ENCODE data around the gene CISH. TPM values are rescaled to one million over a fixed set of nuclear protein-coding genes. Genes with fewer than 3 reads are reported as not detected.

The CISH gene
- total RNA-seq, 3 donors from 2014 or later (not counting 1 experiment from before 2014, with no cell fraction given) = 2.4 to 23.6 (median 11.3) TPM

- Mint-ChIP-seq H3K4me3 (no peak overlapping the region), H3K9me3 (no peaks in the 10 kb centered on the region), H3K27ac (no peak overlapping the region), H3K36me3 (no peaks in the 10 kb centered on the region), H3K4me1 (no peaks in the 10 kb centered on the region), H3K27me3 (ENCODE audit: low read depth in 2 of 2) (no peaks in the 10 kb centered on the region)
- Histone ChIP-seq H3K27me3 (ENCODE audit: control insufficient read depth, insufficient read depth, low read length) (no peaks in the 10 kb centered on the region), H3K36me3 (ENCODE audit: control insufficient read depth, insufficient read depth, low read length) (no peaks in the 10 kb centered on the region), H3K4me1 (ENCODE audit: control insufficient read depth, insufficient read depth, low read length) (no peaks in the 10 kb centered on the region), H3K4me3 (ENCODE audit: low read length) (no peak overlapping the region), H3K9me3 (ENCODE audit: control insufficient read depth, insufficient read depth, low read length) (no peaks in the 10 kb centered on the region), H3K27ac (ENCODE audit: low read length) (no peak overlapping the region)
- WGBS (ENCODE audit: insufficient coverage) = 95% methylated on average over 6 of the region's 6 CpGs
- intact Hi-C loops (cut with micrococcal nuclease) = loop anchor here (10.0 kb wide), 1 partner anchor 84 kb away; no protein-coding TSS in a partner anchor
- no peak for ATAC-seq
- no peak for DNase-seq
- no peak for TF ChIP-seq CTCF (IDR thresholded peaks at IDR 0.05)
Measured at GRCh38 chr3:50658416-50658815, 46.8 kb upstream of the CISH start.

- Histone ChIP-seq H3K36me3 (ENCODE audit: control insufficient read depth, insufficient read depth, low read length) (no peaks in the 10 kb centered on the region), H3K27me3 (ENCODE audit: control insufficient read depth, insufficient read depth, low read length) (no peaks in the 10 kb centered on the region), H3K4me3 (ENCODE audit: low read length) (no peak overlapping the region), H3K27ac (ENCODE audit: low read length) (no peak overlapping the region), H3K9me3 (ENCODE audit: control insufficient read depth, insufficient read depth, low read length) (no peaks in the 10 kb centered on the region), H3K4me1 (ENCODE audit: control insufficient read depth, insufficient read depth, low read length) (no peaks in the 10 kb centered on the region)
- Mint-ChIP-seq H3K9me3 (no peaks in the 10 kb centered on the region), H3K4me1 (peaks cover 0 to 2% of the 10 kb centered on the region in 2 donors), H3K36me3 (no peaks in the 10 kb centered on the region), H3K4me3 (no peak overlapping the region), H3K27me3 (ENCODE audit: low read depth in 2 of 2) (no peaks in the 10 kb centered on the region), H3K27ac (no peak overlapping the region)
- 100% methylated on average over 2 of the region's 3 CpGs for WGBS (ENCODE audit: insufficient coverage)
- no peak for DNase-seq
- TF ChIP-seq CTCF (IDR thresholded peaks at IDR 0.05) = no peak
- ATAC-seq = no peak
- intact Hi-C loops (cut with micrococcal nuclease) = loop anchor here (10.0 kb wide), 1 partner anchor 83 kb away; no protein-coding TSS in a partner anchor
Measured at GRCh38 chr3:50657816-50658215, 46.2 kb upstream of the CISH start.

GRCh38 chr3:50657407-50657806 lies 45.8 kb upstream of the CISH start:
- H3K27me3 ChIP-seq (ENCODE audit: control insufficient read depth, insufficient read depth, low read length) = no peaks in the 10 kb centered on the region
- no peaks in the 10 kb centered on the region for H3K4me1 ChIP-seq (ENCODE audit: control insufficient read depth, insufficient read depth, low read length)
- 94% methylated on average over 5 of the region's 5 CpGs for WGBS (ENCODE audit: insufficient coverage)
- DNase-seq = no peak
- H3K36me3 ChIP-seq (ENCODE audit: control insufficient read depth, insufficient read depth, low read length) = no peaks in the 10 kb centered on the region
- no peak for ATAC-seq
- no peak overlapping the region for H3K27ac ChIP-seq (ENCODE audit: low read length)
- H3K4me3 ChIP-seq (ENCODE audit: low read length) = no peak overlapping the region
- intact Hi-C loops (cut with micrococcal nuclease) = loop anchor here (10.0 kb wide), 1 partner anchor 83 kb away; no protein-coding TSS in a partner anchor
- no peaks in the 10 kb centered on the region for H3K36me3 Mint-ChIP-seq
- no peaks in the 10 kb centered on the region for H3K9me3 Mint-ChIP-seq
- H3K9me3 ChIP-seq (ENCODE audit: control insufficient read depth, insufficient read depth, low read length) = no peaks in the 10 kb centered on the region
- no peak for TF ChIP-seq CTCF (IDR thresholded peaks at IDR 0.05)
- no peak overlapping the region for H3K27ac Mint-ChIP-seq
- H3K27me3 Mint-ChIP-seq (ENCODE audit: low read depth in 2 of 2) = no peaks in the 10 kb centered on the region
- H3K4me1 Mint-ChIP-seq = peaks cover 0 to 4% of the 10 kb centered on the region in 2 donors
- H3K4me3 Mint-ChIP-seq = no peak overlapping the region

Measured in natural killer cell (primary cell).